Nephron (organoid): Measurements from ENCODE around the gene C7orf57.

Source experiments
- H3K27ac Mint-ChIP-seq, 3 experiments: 2 replicates each; pipeline ENCODE4 v1.8.0; 2020; ENCODE audit warnings: mixed read lengths in 3 of 3, mild to moderate bottlenecking in 2 of 3, moderate library complexity in 1 of 3
- H3K27me3 Mint-ChIP-seq: 2 replicates; pipeline ENCODE4 v1.8.0; 2021; ENCODE audit warnings: low read depth, mild to moderate bottlenecking, moderate library complexity, mixed read lengths
- H3K36me3 Mint-ChIP-seq: 2 replicates; pipeline ENCODE4 v1.8.0; 2020; ENCODE audit warnings: low read depth, mixed read lengths
- H3K4me1 Mint-ChIP-seq: 2 replicates; pipeline ENCODE4 v1.8.0; 2020; ENCODE audit warnings: mixed read lengths
- H3K4me3 Mint-ChIP-seq, 3 experiments: 2 replicates each; pipeline ENCODE4 v1.8.0; 2020; ENCODE audit warnings: mild to moderate bottlenecking in 3 of 3, mixed read lengths in 3 of 3, moderate library complexity in 2 of 3
- H3K9me3 Mint-ChIP-seq: 2 replicates; pipeline ENCODE4 v1.8.0; 2020; ENCODE audit warnings: mixed read lengths
- TF ChIP-seq, protein P1 (sequence below), 3 experiments: fragments of 200-600 bp; sonication (generic); IDR thresholded peaks; one replicate each; pipeline ENCODE4 v1.5.0; 2021; ENCODE audit warnings: antibody characterized with exemption in 3 of 3; ENCODE audit not compliant: unreplicated experiment in 3 of 3

Gene C7orf57

DNA sequence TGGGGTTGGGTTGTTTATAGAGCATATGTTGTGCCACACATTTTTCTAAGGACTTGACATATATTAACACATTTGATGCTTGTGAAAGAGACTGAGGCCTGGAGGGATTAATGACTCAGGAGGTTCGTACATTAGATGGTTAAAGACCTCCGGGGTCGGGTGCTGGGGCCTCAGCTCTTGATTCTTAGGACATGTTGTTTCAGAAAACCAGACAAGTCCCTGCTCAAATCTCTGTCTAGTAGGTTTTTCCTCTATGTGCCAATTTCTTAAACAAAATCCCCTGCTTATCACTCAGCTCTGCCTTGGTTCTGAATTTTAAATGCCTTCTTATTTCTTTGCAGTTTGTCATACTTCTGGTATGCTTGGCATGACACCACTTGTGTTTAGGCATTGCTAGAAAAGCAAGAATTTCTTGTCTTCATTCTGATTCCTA lies 59.5 kb downstream of the C7orf57 start:
- no peaks in the 10 kb centered on the region for H3K9me3 Mint-ChIP-seq
- TF ChIP-seq, protein P1, sequence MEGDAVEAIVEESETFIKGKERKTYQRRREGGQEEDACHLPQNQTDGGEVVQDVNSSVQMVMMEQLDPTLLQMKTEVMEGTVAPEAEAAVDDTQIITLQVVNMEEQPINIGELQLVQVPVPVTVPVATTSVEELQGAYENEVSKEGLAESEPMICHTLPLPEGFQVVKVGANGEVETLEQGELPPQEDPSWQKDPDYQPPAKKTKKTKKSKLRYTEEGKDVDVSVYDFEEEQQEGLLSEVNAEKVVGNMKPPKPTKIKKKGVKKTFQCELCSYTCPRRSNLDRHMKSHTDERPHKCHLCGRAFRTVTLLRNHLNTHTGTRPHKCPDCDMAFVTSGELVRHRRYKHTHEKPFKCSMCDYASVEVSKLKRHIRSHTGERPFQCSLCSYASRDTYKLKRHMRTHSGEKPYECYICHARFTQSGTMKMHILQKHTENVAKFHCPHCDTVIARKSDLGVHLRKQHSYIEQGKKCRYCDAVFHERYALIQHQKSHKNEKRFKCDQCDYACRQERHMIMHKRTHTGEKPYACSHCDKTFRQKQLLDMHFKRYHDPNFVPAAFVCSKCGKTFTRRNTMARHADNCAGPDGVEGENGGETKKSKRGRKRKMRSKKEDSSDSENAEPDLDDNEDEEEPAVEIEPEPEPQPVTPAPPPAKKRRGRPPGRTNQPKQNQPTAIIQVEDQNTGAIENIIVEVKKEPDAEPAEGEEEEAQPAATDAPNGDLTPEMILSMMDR (IDR thresholded peaks at IDR 0.05; ENCODE audit: unreplicated experiment in 3 of 3): no peak
- H3K27ac Mint-ChIP-seq: no peak overlapping the region
- H3K4me1 Mint-ChIP-seq: peaks cover 15% of the 10 kb centered on the region
- peaks cover 37% of the 10 kb centered on the region for H3K27me3 Mint-ChIP-seq
- no peak overlapping the region for H3K4me3 Mint-ChIP-seq
- peaks cover 17% of the 10 kb centered on the region for H3K36me3 Mint-ChIP-seq

DNA sequence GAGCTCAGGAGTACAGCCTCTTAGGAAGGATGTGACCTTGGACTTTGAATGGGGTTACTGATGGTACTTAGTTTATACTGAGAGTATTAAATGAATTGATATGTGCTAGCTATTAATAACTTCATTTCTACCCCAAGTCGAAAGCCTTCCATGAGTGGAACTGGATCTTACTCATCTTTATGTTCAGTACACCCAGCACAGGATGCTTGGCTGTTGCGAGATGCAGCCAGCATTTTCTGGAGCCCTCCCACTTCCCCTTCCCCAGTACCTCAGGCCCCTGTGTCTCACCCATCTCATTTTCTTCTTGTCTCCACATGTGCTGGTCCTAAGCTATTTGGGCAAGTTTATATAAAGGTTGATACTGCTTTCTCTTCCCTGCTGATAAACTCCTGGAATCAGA lies 60.9 kb downstream of the C7orf57 start:
- TF ChIP-seq, protein P1 (IDR thresholded peaks at IDR 0.05; ENCODE audit: unreplicated experiment in 3 of 3): no peak
- H3K27ac Mint-ChIP-seq: no peak overlapping the region

DNA sequence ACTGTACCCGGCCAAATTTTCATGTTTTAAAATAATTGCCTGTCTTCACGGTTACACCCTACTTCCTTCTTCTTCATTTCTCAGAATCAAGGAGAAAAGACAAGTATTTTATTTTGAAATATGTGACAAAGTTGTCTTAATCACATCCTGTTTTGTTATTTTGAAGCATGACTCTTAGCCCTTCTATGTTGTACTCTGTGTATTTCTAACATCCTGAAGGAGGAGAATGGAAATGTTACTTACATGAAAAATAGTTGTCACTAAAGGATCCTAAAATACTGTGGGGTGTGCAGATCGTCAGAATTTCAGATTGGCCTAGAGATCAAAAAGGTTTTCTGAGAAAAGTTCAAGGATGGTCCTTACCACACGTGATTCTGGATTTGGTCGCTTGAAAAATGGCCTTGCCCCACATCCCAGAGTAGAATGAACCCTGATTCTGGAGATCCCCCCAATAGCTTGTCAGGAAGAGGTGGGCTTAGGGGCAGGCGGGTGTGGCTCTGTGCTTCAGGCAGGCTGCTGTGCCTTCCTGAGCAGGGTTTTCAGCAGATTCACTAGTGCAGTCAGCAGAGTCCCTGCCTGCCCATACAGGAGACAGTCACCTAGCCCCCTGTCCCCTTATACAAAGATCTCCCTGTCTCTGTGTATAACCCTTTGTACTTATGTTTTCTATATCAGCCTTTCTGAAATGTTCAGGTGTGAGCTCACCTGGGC lies 62.3 kb downstream of the C7orf57 start:
- H3K9me3 Mint-ChIP-seq: no peaks in the 10 kb centered on the region
- no peak overlapping the region for H3K4me3 Mint-ChIP-seq
- TF ChIP-seq, protein P1 (IDR thresholded peaks at IDR 0.05; ENCODE audit: unreplicated experiment in 3 of 3): no peak
- H3K4me1 Mint-ChIP-seq: peaks cover 6% of the 10 kb centered on the region
- H3K36me3 Mint-ChIP-seq: peaks cover 20% of the 10 kb centered on the region
- H3K27me3 Mint-ChIP-seq: peaks cover 11% of the 10 kb centered on the region
- no peak overlapping the region for H3K27ac Mint-ChIP-seq

More for the DNA sequence above, 60.9 kb downstream of the C7orf57 start:
- Mint-ChIP-seq H3K36me3 (peaks cover 16% of the 10 kb centered on the region), H3K4me1 (peaks cover 6% of the 10 kb centered on the region), H3K27me3 (peaks cover 23% of the 10 kb centered on the region), H3K4me3 (no peak overlapping the region), H3K9me3 (no peaks in the 10 kb centered on the region)

DNA sequence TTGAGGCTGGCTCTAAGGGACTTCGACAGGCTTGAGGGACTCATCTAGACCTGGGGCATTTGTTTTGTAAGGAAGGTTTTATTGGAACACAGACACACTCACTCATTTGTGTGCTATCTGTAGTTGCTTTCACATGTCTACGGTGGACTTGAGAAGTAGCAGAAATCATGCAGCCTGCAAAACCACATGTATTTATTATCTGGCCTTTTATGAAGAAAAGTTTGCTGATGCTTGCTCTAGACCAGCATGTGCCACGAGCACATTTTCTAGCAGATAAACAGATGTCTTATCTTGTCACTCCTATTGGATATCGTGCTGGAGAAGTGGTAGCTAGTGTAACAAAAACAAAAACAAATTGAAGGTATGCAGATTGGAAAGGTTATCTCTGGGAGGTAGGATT lies 63.5 kb downstream of the C7orf57 start:
- TF ChIP-seq, protein P1 (IDR thresholded peaks at IDR 0.05; ENCODE audit: unreplicated experiment in 3 of 3): no peak
- no peak overlapping the region for H3K27ac Mint-ChIP-seq

DNA sequence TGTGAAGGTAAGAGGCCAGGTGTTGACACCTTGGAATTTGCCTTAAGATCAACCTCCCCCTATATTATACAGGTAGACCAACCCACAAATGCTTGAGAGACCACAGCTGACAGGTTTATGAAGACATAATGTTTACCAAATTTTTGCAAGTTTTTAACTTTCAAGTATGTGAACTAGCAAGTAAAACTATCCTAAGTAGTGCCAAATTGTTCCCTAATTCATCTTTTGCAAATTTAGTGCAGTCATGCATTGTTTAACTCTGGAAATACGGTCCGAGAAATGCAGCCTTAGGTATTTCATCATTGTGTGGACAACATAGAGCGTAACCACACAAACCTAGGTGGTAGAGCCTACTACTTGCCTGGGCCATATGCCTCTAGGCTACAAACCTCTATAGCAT lies 64.4 kb downstream of the C7orf57 start:
- Mint-ChIP-seq H3K36me3 (peaks cover 24% of the 10 kb centered on the region), H3K27me3 (peaks cover 6% of the 10 kb centered on the region), H3K4me1 (peaks cover 6% of the 10 kb centered on the region), H3K27ac (no peak overlapping the region), H3K9me3 (no peaks in the 10 kb centered on the region), H3K4me3 (no peak overlapping the region)
- TF ChIP-seq, protein P1 (IDR thresholded peaks at IDR 0.05; ENCODE audit: unreplicated experiment in 3 of 3): no peak

More for the DNA sequence above, 63.5 kb downstream of the C7orf57 start:
- H3K36me3 Mint-ChIP-seq: peaks cover 18% of the 10 kb centered on the region
- peaks cover 6% of the 10 kb centered on the region for H3K4me1 Mint-ChIP-seq
- H3K27me3 Mint-ChIP-seq: peaks cover 11% of the 10 kb centered on the region
- H3K4me3 Mint-ChIP-seq: no peak overlapping the region
- H3K9me3 Mint-ChIP-seq: no peaks in the 10 kb centered on the region

DNA sequence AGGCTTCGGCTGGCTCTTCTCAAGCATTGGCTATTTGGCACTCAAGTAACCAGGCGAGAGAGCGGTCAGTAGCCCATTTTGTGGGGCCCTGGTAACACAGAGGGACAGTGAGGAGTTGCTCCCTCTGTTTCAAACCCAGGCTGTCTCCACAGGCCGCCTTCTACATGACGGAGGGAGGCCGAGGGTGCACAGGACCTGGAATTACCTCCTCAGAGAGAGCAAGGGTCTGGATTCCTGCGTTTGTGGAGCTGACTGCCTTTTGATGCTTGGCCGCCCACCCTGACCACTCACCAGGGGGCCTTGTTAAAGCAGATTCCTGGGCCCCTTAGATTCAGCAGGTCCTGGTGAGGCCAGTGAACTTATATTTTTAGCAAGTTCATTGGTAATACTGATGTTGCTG lies 66.0 kb downstream of the C7orf57 start:
- Mint-ChIP-seq H3K9me3 (no peaks in the 10 kb centered on the region), H3K36me3 (peaks cover 29% of the 10 kb centered on the region), H3K4me3 (no peak overlapping the region), H3K4me1 (no peaks in the 10 kb centered on the region), H3K27me3 (peaks cover 5% of the 10 kb centered on the region), H3K27ac (no peak overlapping the region)
- TF ChIP-seq, protein P1 (IDR thresholded peaks at IDR 0.05; ENCODE audit: unreplicated experiment in 3 of 3): no peak
